ENCODE results near the gene GLI3. TPM values are rescaled to one million over a fixed set of nuclear protein-coding genes. Genes with fewer than 3 reads are reported as not detected.

Gene GLI3
- polyA plus RNA-seq, 1 of the 3 experiments (the other 2 are of a cell fraction): 0.08 TPM

GRCh38 chr7:42138691-42139090, 98.3 kb downstream of the GLI3 start:
- 9% methylated on average over 6 of the region's 6 CpGs for WGBS (ENCODE audit: low lambda C conversion rate)
- Histone ChIP-seq H4K20me1 (ENCODE audit: insufficient read depth) (no peaks in the 10 kb centered on the region), H3F3A (replicated peaks; ENCODE audit: insufficient read depth) (no peaks in the 10 kb centered on the region), H3K36me3 (replicated peaks in 1 of 2; ENCODE audit: control insufficient read depth in 1 of 2, insufficient read depth in 2 of 2, low read length in 1 of 2) (no peaks in the 10 kb centered on the region), H3K4me2 (no peak overlapping the region), H3K79me2 (ENCODE audit: insufficient read depth) (no peaks in the 10 kb centered on the region), H3K9ac (no peak overlapping the region), H3K9me3 (no peaks in the 10 kb centered on the region), H3K4me1 (ENCODE audit: control insufficient read depth in 1 of 2, insufficient read depth in 2 of 2, low read depth in 1 of 2, low read length in 1 of 2) (no peaks in the 10 kb centered on the region; a peak in 1 of 4 replicates), H3K4me3 (ENCODE audit: low read depth in 2 of 2, low read length in 1 of 2) (no peak overlapping the region), H2AFZ (ENCODE audit: low read depth) (no peak overlapping the region), H3K9me2 (no peaks in the 10 kb centered on the region), H3K27me3 (ENCODE audit: insufficient read depth) (peaks cover 46% of the 10 kb centered on the region), H3K27ac (ENCODE audit: low read depth in 2 of 2, low read length in 1 of 2) (no peak overlapping the region)
- POLR2A ChIA-PET: no interaction called here
- TF ChIP-seq SMC3 (IDR thresholded peaks at IDR 0.05; ENCODE audit: low read depth, low read length) (no peak), RFX5 (IDR thresholded peaks at IDR 0.05; ENCODE audit: low read length) (no peak), ZBTB33 (IDR thresholded peaks at IDR 0.05; ENCODE audit: borderline replicate concordance, low read depth) (no peak), NRF1 (IDR thresholded peaks at IDR 0.05; ENCODE audit: low read depth, low read length) (no peak), MEF2A (IDR thresholded peaks at IDR 0.05; ENCODE audit: borderline replicate concordance, low read depth) (no peak), NFIC (IDR thresholded peaks at IDR 0.05; ENCODE audit: borderline replicate concordance) (no peak), MXI1 (IDR thresholded peaks at IDR 0.05; ENCODE audit: low read depth, low read length) (no peak), USF2 (IDR thresholded peaks at IDR 0.05; ENCODE audit: borderline replicate concordance, low read depth, low read length) (no peak), USF1 (IDR thresholded peaks at IDR 0.05; ENCODE audit: borderline replicate concordance, low read depth) (no peak), RAD21 (IDR thresholded peaks at IDR 0.05; ENCODE audit: low read length) (no peak), PBX3 (IDR thresholded peaks at IDR 0.05) (no peak), CTCF (IDR thresholded peaks at IDR 0.05) (no peak), JUND (IDR thresholded peaks at IDR 0.05) (no peak), RCOR1 (IDR thresholded peaks at IDR 0.05; ENCODE audit: low read length) (no peak), GATA2 (CRISPR knock-in tag; IDR thresholded peaks at IDR 0.05) (no peak), FOSL2 (IDR thresholded peaks at IDR 0.05; ENCODE audit: borderline replicate concordance, low read depth) (no peak), POLR2AphosphoS5 (IDR thresholded peaks at IDR 0.05; ENCODE audit: low read depth, low read length) (no peak), IRF3 (IDR thresholded peaks at IDR 0.05; ENCODE audit: low read depth, low read length) (no peak), TCF12 (IDR thresholded peaks at IDR 0.05) (no peak), RXRA (IDR thresholded peaks at IDR 0.05; ENCODE audit: borderline replicate concordance, low read depth) (no peak)
- no peak for DNase-seq
- CTCF ChIA-PET: no interaction called here

All from SK-N-SH (cell line).